ENCODE measurements around the gene SCUBE1.
A peak's percentile ranks its signal among the peaks of the same experiment; 100 is the strongest.

The SCUBE1 gene

DNA sequence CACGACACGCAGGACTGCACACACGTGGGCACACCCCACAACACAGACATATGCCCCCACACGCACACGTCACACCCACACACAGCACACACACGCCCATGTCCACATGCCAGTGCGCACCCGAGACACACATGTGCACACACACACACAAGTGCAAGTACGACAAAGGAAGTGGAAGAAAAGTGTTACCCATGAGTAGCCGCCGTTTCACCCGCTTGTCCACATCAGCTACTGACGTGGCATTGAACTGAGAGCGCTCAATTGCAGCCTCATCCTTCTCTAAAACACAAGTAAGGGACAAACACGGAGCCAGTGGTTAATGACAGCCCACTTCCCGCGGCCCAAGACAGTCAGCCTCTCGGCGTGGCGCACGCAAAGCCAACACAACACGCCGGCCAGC is 87.9 kb downstream of the SCUBE1 start:
- DNase-seq: no peak

- no peak for DNase-seq
Observed at GRCh38 chr22:43253839-43254238, 89.3 kb downstream of the SCUBE1 start.

- DNase-seq: no peak
Observed at GRCh38 chr22:43252319-43252718, 90.9 kb downstream of the SCUBE1 start.

DNA sequence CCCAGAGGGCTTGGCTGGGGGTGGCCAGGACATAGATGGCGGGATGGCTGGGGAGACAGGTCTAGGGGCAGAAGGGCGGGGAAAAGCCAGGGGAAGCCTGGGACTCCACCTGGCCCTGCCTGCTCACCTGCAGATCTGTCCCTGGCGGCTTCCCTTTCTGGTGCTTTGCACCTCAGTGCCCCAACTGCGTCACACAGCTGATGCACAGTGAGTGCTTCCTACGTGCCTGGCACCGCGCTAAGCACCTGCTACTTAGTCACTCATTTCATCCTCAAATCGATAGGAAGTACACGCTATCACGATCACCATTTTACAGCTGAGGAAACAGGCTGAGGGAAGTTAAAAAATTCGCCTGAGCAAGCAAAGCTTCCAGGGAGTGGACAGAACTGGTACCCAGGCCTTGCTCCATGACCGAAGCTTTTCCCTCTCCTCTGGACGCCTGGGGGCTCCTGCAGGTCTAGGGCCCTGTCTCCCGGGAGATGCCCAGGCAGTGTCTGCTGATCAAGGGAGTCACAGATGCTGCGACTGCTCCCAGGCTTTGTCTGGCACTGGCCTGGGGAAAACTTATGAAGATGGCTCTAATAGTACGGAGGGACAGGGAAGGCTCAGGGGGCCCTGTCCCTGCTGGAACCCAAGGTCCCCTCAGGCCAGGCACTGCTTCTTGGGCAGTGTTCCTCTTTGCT is 93.2 kb downstream of the SCUBE1 start:
- no peak for DNase-seq

GRCh38 chr22:43247546-43248260 is 95.5 kb downstream of the SCUBE1 start:
- no peak for DNase-seq

GRCh38 chr22:43246188-43246587 is 97.0 kb downstream of the SCUBE1 start:
- DNase-seq: peak; percentile 34

DNA sequence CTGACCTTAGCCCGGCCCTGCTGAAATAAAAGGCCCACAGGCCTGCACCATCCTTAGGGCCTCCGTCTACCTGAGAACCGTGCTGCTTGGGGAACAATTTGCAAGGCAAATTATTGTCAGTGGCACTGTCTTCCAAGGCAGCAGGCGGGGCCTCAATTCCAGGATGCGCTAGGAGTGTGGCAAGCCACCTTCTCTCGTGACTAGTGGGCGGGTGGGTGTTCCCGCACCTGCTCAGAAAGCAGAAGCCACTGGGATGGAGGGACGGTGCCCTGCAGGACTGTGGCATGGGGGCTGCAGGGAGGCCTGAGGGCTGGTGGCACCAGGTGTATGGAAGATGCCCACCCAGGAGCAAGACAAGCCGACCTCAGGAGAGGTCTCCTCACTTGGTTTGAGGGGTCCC is 97.5 kb downstream of the SCUBE1 start:
- no peak for DNase-seq

- DNase-seq: no peak
Observed at GRCh38 chr22:43244803-43245527, 98.2 kb downstream of the SCUBE1 start.

DNA sequence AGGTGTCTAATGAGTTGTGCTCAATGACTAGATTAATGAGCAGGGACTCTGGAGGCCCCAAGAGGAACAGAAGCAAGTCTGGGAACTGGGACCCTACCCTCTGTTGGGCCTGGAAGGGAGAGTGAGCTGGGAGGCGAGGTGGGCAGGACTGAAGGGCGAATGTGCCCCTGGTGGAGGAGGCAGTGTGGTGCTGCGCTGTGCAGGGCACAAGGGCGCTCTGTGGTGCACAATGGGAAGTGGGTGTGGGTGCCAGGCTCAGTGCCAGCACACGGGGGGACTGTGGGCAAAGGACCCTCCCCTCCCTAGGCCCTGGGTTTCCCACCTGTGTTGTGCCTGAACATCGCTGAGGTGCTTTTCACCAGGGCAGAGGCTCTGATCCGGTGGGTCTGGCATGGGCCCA is 98.8 kb downstream of the SCUBE1 start:
- peak; percentile 34 for DNase-seq

- DNase-seq: no peak
Observed at GRCh38 chr22:43243324-43243723, 99.8 kb downstream of the SCUBE1 start.

GRCh38 chr22:43242627-43243026 is 100.5 kb downstream of the SCUBE1 start:
- no peak for DNase-seq

GRCh38 chr22:43241699-43242386 is 101.3 kb downstream of the SCUBE1 start:
- DNase-seq: no peak

DNA sequence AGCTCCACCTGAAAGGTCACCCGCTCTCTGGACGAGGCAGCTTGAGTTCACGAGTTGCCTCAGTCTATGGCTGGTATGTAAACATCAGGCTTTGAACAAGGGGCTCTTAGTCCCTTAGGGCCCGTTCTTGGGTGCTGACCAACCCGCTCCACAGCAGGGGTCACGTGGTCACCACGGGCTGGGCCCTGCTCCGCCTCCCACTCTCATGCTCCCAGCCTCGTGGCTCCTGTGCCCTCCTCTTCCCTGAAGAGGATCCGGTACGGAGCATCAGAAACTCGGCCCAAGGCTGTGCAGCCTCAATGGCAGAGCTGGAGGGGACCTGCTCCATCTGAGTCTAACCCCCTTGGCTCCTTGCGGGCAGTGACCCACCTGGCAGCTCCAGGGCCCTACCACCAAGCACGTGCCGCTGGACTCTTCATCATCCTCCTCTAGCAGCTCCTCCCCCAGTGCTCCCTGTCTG is 102.0 kb downstream of the SCUBE1 start:
- no peak for DNase-seq

- no peak for DNase-seq
Observed at GRCh38 chr22:43240614-43241013, 102.6 kb downstream of the SCUBE1 start.

GRCh38 chr22:43239956-43240355 is 103.2 kb downstream of the SCUBE1 start:
- no peak for DNase-seq

DNA sequence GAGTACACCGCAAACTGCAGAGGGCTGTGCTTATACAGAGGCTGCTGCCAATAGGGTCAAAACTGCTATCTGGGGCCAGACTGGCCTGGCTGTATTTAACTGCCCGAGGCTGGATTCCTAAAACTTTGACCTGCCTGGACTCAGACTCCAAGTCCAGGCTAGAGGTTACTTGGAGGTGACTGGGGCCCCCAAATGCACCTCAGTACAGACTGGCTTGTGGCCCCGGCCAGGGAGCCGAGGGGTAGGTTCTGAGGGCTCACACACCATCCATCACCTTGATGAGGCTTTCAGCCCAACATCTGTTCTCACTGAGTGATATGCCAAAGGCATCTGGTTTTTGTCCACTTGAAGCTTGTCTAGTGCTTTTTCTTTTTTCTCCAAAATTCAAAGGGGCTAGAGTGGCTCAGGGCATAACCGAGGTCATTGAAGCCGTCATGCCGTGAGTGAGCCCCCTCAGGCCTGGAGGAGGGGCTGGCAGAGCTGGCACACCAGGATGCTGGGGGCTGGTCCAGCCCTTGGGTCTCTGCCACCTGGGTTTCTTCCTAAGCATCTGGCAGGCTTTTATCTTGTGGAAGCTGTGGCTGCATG is 103.9 kb downstream of the SCUBE1 start:
- DNase-seq: no peak

DNA sequence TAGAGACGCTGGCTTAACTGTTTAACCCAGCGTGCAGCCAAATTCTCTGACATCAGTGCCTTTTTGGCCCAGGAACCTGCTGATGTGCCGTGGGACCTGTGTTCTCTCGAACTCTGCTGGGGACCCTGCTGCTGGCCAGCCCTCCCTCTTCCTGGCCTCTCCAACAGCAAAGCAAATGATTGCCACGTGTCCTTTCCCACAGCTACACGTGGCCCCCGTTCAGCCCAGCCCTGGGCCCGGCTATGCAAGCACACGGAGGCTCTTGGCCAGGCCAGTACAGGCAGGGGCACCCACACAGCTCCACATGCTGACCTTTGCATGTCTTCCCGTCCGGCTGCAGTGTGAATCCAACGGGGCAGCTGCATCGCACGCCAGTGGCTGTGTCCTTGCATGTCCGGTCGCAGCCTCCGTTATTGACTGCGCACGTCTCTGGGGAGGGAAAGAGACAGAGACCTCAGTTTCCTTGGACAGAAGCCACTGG is 104.6 kb downstream of the SCUBE1 start:
- no peak for DNase-seq

- no peak for DNase-seq
Observed at GRCh38 chr22:43237280-43237679, 105.9 kb downstream of the SCUBE1 start.

DNA sequence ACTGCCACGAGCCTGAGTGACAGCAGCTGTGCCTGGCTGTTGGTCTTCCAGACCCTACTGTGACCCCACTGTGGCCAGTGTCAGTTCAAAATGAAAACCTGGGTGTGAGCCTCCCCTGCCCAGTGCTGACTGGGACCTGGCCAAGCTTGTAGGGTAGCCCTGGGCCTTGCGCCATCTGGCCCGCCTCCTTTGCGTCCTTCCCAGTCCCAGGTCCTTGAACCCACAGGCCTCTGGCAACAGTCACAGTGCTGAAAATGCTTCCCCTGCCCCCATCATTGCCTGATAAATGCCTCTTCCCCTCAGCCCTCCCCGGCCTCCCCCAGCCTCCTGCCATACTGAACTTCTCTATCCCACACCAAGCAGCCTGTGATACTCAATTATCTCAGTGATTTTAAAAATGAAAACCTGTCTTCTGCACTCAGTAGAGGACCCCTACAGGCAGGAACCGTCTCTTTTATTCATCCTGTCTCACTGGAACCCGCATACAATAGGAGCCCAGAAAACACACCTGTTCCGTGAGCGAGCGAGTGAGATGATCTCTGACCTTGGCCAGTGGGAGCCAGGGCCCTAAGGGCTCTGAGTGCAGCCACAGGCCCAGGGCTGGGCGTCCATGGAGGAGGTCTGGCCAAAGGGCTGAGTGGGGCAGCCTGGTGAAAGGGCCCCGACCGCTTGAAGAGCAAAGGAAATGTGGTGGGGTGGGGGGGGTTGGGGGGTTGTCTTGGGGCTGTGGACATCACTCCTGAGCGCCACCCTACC is 106.6 kb downstream of the SCUBE1 start:
- DNase-seq: peak; percentile 22

DNA sequence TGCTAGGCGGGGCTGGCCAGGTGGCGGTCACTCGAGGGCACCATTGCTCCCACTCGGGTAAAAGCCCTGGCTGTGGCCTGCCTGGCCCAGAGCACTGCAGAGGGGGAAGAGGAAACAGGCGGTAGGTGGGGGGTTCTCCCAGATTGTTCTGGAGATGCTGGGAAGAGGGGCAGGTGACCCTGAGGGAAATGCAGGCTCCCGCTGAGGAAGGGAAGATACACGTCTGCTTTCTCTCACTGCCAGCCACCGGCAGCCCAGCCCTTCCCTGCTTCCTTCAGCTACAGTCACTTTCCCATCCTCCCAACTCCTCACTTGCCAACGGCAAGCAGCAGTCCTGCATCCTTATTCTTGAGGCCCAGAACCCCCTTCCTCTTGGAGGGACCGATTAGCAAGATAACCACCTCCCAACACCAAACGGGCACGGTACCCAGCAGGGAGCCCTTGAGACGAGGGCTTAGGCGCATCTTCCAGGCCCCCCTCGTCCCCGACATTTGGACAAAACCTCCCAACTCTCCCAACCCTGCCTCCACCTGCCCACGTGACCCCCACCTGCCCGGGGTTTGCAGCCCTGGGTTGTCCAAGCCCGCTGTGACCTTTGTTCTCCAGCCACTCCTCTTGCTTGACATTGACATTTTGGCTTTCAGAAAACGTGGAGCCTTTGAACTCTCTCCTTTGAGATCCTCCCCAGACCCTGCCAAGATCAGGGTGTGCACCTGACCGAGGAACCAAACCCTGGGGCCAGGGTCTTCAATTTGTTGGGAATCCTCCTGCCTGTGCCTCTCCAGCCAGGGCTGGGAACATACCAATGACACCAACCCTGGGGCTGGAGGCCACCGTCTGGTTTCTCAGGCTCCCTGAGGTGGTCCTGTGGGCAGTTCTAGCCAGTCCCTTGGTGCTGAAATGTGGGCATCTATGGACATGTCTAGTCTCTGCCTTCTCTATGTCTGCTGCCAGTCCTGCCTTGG is 107.4 kb downstream of the SCUBE1 start:
- no peak for DNase-seq

Data from hematopoietic multipotent progenitor cell treated with erythropoietin and hydrocortisone succinate and interleukin-3 and kit ligand, for 4 days (in vitro differentiated cells).